ENCODE measurements around the gene CXCL13.

DNA sequence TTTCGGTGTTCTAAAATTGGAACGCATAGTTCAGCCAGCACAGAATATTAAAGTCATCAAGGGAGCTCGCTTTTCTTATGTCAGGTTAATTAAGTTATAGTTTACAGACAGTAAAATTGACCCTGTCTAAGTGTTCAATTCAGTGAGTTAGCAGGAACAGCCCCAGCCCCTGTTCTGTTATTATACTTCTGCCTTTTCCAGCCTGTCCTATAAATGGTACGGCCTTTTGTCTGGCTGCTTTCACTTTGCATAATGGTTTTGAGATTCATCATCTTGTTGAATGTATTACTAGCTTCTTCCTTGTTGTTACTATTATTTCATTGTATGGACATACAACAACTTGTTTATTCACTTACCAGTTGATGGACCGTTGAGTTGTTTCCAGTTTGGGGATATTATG is 9.5 kb downstream of the CXCL13 start:
- TF ChIP-seq, protein P1, sequence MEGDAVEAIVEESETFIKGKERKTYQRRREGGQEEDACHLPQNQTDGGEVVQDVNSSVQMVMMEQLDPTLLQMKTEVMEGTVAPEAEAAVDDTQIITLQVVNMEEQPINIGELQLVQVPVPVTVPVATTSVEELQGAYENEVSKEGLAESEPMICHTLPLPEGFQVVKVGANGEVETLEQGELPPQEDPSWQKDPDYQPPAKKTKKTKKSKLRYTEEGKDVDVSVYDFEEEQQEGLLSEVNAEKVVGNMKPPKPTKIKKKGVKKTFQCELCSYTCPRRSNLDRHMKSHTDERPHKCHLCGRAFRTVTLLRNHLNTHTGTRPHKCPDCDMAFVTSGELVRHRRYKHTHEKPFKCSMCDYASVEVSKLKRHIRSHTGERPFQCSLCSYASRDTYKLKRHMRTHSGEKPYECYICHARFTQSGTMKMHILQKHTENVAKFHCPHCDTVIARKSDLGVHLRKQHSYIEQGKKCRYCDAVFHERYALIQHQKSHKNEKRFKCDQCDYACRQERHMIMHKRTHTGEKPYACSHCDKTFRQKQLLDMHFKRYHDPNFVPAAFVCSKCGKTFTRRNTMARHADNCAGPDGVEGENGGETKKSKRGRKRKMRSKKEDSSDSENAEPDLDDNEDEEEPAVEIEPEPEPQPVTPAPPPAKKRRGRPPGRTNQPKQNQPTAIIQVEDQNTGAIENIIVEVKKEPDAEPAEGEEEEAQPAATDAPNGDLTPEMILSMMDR (conservative IDR thresholded peaks at IDR 0.05; ENCODE audit: low read depth in 2 of 2): no peak
- TF ChIP-seq, protein P2, sequence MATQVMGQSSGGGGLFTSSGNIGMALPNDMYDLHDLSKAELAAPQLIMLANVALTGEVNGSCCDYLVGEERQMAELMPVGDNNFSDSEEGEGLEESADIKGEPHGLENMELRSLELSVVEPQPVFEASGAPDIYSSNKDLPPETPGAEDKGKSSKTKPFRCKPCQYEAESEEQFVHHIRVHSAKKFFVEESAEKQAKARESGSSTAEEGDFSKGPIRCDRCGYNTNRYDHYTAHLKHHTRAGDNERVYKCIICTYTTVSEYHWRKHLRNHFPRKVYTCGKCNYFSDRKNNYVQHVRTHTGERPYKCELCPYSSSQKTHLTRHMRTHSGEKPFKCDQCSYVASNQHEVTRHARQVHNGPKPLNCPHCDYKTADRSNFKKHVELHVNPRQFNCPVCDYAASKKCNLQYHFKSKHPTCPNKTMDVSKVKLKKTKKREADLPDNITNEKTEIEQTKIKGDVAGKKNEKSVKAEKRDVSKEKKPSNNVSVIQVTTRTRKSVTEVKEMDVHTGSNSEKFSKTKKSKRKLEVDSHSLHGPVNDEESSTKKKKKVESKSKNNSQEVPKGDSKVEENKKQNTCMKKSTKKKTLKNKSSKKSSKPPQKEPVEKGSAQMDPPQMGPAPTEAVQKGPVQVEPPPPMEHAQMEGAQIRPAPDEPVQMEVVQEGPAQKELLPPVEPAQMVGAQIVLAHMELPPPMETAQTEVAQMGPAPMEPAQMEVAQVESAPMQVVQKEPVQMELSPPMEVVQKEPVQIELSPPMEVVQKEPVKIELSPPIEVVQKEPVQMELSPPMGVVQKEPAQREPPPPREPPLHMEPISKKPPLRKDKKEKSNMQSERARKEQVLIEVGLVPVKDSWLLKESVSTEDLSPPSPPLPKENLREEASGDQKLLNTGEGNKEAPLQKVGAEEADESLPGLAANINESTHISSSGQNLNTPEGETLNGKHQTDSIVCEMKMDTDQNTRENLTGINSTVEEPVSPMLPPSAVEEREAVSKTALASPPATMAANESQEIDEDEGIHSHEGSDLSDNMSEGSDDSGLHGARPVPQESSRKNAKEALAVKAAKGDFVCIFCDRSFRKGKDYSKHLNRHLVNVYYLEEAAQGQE (IDR thresholded peaks at IDR 0.05; ENCODE audit: unreplicated experiment): no peak
- no peak for TF ChIP-seq EZH2 (IDR thresholded peaks at IDR 0.05; ENCODE audit: low read depth, unreplicated experiment)
- no peak for TF ChIP-seq POLR2AphosphoS5 (IDR thresholded peaks at IDR 0.05; ENCODE audit: low read depth)
- TF ChIP-seq ZNF331 (CRISPR knock-in tag; IDR thresholded peaks at IDR 0.05; ENCODE audit: low read depth): no peak
- TF ChIP-seq ZNF114 (CRISPR knock-in tag; IDR thresholded peaks at IDR 0.05): no peak
- no peak for TF ChIP-seq EZH2phosphoT487 (IDR thresholded peaks at IDR 0.05; ENCODE audit: unreplicated experiment)
- no peak for TF ChIP-seq JUNB (IDR thresholded peaks at IDR 0.05; ENCODE audit: unreplicated experiment)
- TF ChIP-seq, protein P3, sequence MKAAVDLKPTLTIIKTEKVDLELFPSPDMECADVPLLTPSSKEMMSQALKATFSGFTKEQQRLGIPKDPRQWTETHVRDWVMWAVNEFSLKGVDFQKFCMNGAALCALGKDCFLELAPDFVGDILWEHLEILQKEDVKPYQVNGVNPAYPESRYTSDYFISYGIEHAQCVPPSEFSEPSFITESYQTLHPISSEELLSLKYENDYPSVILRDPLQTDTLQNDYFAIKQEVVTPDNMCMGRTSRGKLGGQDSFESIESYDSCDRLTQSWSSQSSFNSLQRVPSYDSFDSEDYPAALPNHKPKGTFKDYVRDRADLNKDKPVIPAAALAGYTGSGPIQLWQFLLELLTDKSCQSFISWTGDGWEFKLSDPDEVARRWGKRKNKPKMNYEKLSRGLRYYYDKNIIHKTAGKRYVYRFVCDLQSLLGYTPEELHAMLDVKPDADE (IDR thresholded peaks at IDR 0.05): no peak
- TF ChIP-seq STAT1 (IDR thresholded peaks at IDR 0.05; ENCODE audit: unreplicated experiment): no peak
- TF ChIP-seq CREB1 (CRISPR knock-in tag; IDR thresholded peaks at IDR 0.05; ENCODE audit: low read depth): no peak
